Activated CD8-positive, alpha-beta T cell treated with anti-CD3 and anti-CD28 coated beads, Interleukin-2, amount 10 ng/mL, durations not matched to agents 7 days and 5 days (primary cell): ENCODE data around the gene ZNF148. TPM values are rescaled to one million over a fixed set of nuclear protein-coding genes. Genes with fewer than 3 reads are reported as not detected.

ENCODE experiments used
- ATAC-seq: fragments of 150-1000 bp; cut with Tn5 transposase; one replicate; pipeline ENCODE4 v1.10.0; 2021; ENCODE audit warnings: moderate library complexity
- CTCF ChIA-PET: fragments of 350-600 bp; sonication (Branson Sonifier 250); formaldehyde crosslinking; loops from one replicate; lab custom pipeline; 2021; ENCODE audit warnings: antibody characterized with exemption; lab: Charles Lee
- POLR2A ChIA-PET: fragments of 350-600 bp; sonication (Branson Sonifier 250); formaldehyde crosslinking; loops from one replicate; lab custom pipeline; 2021; ENCODE audit warnings: antibody characterized with exemption; lab: Charles Lee
- DNase-seq: peaks from one replicate; pipeline ENCODE4 v3.0.0-alpha.2; 2020
- H3K27ac Mint-ChIP-seq: one replicate; pipeline ENCODE4 v1.8.0; 2021; ENCODE audit warnings: mild to moderate bottlenecking, mixed read lengths
- H3K27me3 Mint-ChIP-seq: one replicate; pipeline ENCODE4 v1.8.0; 2021; ENCODE audit warnings: low read depth, mixed read lengths
- H3K36me3 Mint-ChIP-seq: one replicate; pipeline ENCODE4 v1.8.0; 2021; ENCODE audit warnings: low read depth, mixed read lengths
- H3K4me1 Mint-ChIP-seq: one replicate; pipeline ENCODE4 v1.8.0; 2021; ENCODE audit warnings: low read depth, mixed read lengths
- H3K4me3 Mint-ChIP-seq: one replicate; pipeline ENCODE4 v1.8.0; 2021; ENCODE audit warnings: mild to moderate bottlenecking, mixed read lengths
- H3K9me3 Mint-ChIP-seq: one replicate; pipeline ENCODE4 v1.8.0; 2022; ENCODE audit warnings: mixed read lengths; ENCODE audit not compliant: insufficient read depth
- total RNA-seq, 2 experiments: library from RNA; stranded (reverse); gene quantifications; one replicate each; pipeline ENCODE4 v1.2.3, GENCODE V29; 2021

The ZNF148 gene
- total RNA-seq, 2 experiments from 2014 or later, result 39.1 to 39.6 TPM

DNA sequence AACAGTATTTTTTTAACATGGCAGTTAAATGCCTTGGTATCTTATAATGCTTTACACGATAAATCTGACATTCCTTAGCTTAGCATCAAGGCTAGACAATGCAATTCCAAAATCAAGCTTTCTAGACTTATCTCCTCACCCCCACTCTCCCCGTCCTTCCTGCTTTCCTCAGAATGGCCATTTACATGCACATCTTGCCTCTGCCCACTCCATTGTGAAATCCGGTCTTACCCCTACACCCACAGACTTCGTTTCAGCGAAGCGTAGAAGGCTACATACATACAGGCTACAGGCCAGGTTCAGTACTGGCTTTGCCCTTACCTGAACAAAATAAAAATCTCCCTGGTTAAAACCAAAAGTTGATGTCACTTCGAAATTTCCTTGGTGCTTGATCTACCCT is 104.0 kb downstream of the ZNF148 start:
- CTCF ChIA-PET, result no interaction called here
- Mint-ChIP-seq H3K9me3 (peaks cover 7% of the 10 kb centered on the region), H3K36me3 (peaks cover 44% of the 10 kb centered on the region), H3K27ac (no peak overlapping the region), H3K4me3 (no peak overlapping the region), H3K27me3 (no peaks in the 10 kb centered on the region), H3K4me1 (peaks cover 12% of the 10 kb centered on the region)
- POLR2A ChIA-PET, result interaction anchor here (0.6 kb wide), 1 partner anchor 72 kb away, joined by 3 read pairs; no protein-coding TSS in a partner anchor
- DNase-seq (no peak), ATAC-seq (no peak)

DNA sequence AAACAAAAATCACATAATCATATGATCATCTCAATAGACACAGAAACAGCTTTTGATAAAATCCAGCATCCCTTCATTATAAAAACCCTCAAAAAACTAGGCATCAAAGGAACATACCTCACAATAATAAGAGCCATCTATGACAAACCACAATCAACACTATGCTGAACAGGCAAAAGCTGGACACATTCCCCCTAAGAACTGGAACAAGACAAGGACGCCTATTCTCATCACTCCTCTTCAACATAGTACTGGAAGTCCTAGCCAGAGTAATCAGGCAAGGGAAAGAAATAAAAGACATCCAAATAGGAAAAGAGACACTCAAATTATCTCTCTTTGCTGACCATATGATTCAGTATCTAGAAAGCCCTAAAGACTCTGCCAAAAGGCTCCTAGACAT is 107.7 kb downstream of the ZNF148 start:
- CTCF ChIA-PET, result no interaction called here
- peaks cover 7% of the 10 kb centered on the region for H3K9me3 Mint-ChIP-seq
- H3K36me3 Mint-ChIP-seq, result peaks cover 53% of the 10 kb centered on the region
- ATAC-seq (no peak), DNase-seq (no peak)
- H3K4me1 Mint-ChIP-seq, result peaks cover 15% of the 10 kb centered on the region
- H3K27ac Mint-ChIP-seq, result no peak overlapping the region
- POLR2A ChIA-PET, result interaction anchor here (0.6 kb wide), 1 partner anchor 141 kb away, joined by 5 read pairs; no protein-coding TSS in a partner anchor
- H3K4me3 Mint-ChIP-seq, result no peak overlapping the region
- H3K27me3 Mint-ChIP-seq, result no peaks in the 10 kb centered on the region

DNA sequence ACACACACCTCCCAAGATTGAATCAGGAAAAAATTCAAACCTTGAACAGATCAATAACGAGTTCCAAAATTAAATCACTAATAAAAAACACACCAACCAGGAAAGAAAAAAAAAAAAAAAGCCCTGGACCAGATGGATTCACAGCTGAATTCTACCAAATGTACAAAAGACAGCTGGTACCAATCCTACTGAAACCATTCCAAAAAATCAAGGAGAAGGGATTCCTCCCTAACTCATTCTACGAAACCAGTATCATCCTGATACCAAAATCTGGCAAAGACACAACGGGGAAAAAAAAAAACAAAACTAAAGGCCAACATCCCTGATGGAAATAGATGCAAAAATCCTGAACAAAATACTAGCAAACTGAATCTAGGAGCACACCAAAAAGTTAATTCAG is 108.2 kb downstream of the ZNF148 start:
- peaks cover 15% of the 10 kb centered on the region for H3K4me1 Mint-ChIP-seq
- POLR2A ChIA-PET, result interaction anchor here (0.6 kb wide), 1 partner anchor 142 kb away, joined by 5 read pairs; no protein-coding TSS in a partner anchor
- DNase-seq (no peak), ATAC-seq (no peak)
- no peaks in the 10 kb centered on the region for H3K27me3 Mint-ChIP-seq
- no peak overlapping the region for H3K4me3 Mint-ChIP-seq
- CTCF ChIA-PET, result interaction anchor here (0.6 kb wide), 1 partner anchor 1671 kb away, joined by 3 read pairs; no protein-coding TSS in a partner anchor
- no peak overlapping the region for H3K27ac Mint-ChIP-seq
- peaks cover 52% of the 10 kb centered on the region for H3K36me3 Mint-ChIP-seq
- peaks cover 7% of the 10 kb centered on the region for H3K9me3 Mint-ChIP-seq

DNA sequence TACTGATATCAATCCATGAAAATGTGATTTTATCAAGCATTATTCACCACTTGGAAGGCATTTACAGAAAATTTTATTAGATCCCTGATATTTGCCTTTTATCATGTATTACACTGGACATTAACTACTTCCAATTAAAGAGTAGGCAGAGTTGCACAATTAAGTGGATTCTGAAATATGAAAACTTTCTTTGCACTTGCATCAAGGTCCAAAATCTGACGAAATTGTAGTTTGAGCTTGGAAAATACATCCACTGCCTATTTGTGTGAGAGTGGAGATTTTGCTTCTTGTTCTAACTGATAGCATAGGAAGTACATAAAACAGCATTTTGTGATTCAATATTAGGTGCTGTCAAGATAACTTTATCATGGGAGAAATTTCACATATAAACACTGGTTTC is 113.0 kb downstream of the ZNF148 start:
- ChIA-PET CTCF (interaction anchor here (0.9 kb wide), 1 partner anchor 10 kb away, joined by 3 read pairs; no protein-coding TSS in a partner anchor), POLR2A (interaction anchor here (0.6 kb wide), 1 partner anchor 346 kb away, joined by 3 read pairs; no protein-coding TSS in a partner anchor)
- Mint-ChIP-seq H3K27me3 (no peaks in the 10 kb centered on the region), H3K4me3 (no peak overlapping the region), H3K9me3 (peaks cover 11% of the 10 kb centered on the region), H3K4me1 (peaks cover 12% of the 10 kb centered on the region), H3K27ac (no peak overlapping the region), H3K36me3 (peaks cover 33% of the 10 kb centered on the region)
- ATAC-seq (no peak), DNase-seq (no peak)

DNA sequence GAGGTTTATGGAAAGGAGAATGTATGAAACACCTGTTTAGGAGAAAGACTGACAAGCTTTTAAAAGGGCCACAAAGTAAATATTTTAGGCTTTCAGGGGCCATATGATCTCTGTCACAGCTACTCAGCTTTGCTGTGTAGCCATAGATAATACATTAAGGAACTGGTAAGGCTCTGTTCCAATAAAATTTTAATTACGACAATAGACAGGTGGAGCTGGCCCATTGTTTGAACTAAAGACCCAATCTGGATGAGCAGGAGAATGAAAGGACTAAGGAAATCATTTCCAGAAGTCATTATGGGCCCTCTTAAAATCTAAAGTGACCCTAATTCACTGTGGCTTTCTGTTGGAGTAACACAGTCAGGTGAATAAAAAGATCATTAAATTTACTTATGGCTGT is 114.1 kb downstream of the ZNF148 start:
- DNase-seq (no peak), ATAC-seq (no peak)
- Mint-ChIP-seq H3K4me3 (no peak overlapping the region), H3K27me3 (no peaks in the 10 kb centered on the region), H3K9me3 (peaks cover 11% of the 10 kb centered on the region), H3K4me1 (peaks cover 2% of the 10 kb centered on the region), H3K36me3 (peaks cover 31% of the 10 kb centered on the region), H3K27ac (no peak overlapping the region)
- POLR2A ChIA-PET, result no interaction called here
- CTCF ChIA-PET, result interaction anchor here (1.0 to 1.5 kb wide), 4 partner anchors 12 to 360 kb away, joined by 3 to 5 read pairs (median 4); no protein-coding TSS in a partner anchor

DNA sequence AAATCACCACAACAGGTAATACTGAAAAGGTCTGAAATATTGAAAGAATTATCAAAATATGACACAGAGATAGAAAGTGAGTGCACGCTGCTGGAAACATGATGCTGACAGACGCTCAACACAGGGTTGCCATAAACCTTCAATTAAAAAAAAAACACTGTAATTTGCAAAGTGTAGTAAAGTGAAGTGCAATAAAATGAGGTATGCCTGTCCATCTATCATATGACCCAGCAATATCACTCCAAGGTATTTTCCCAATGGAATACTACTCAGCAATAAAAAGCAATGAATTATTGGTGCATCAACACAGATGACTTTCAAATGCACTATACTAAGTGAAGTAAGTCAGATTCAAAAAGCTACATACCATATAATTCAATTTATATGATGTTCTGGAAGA is 115.0 kb downstream of the ZNF148 start:
- CTCF ChIA-PET, result interaction anchor here (1.0 to 1.5 kb wide), 4 partner anchors 13 to 359 kb away, joined by 3 to 5 read pairs (median 4); no protein-coding TSS in a partner anchor

DNA sequence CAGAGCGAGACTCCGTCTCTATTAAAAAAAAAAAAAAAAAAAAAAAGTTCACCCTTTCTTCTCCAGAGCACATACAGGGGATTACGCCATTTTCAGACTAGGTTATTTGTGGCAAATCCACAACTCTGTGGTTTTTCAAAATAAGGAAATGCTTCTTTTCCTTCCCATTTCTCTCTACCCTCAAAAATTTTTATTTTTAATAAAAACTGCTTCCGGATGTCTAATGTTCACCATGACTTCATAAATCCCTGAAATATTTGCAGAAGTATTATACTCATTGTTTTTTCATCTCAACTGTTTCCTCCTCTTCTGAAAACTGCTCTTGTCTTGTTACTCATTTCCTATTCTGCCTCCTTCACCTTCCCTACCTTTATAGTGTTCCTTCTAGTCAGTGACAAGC is 117.6 kb downstream of the ZNF148 start:
- DNase-seq (no peak), ATAC-seq (no peak)
- CTCF ChIA-PET, result no interaction called here
- H3K4me1 Mint-ChIP-seq, result no peaks in the 10 kb centered on the region
- no peak overlapping the region for H3K27ac Mint-ChIP-seq
- H3K27me3 Mint-ChIP-seq, result no peaks in the 10 kb centered on the region
- POLR2A ChIA-PET, result no interaction called here
- H3K36me3 Mint-ChIP-seq, result peaks cover 24% of the 10 kb centered on the region
- no peak overlapping the region for H3K4me3 Mint-ChIP-seq
- H3K9me3 Mint-ChIP-seq, result peaks cover 11% of the 10 kb centered on the region

More for the DNA sequence above, 115.0 kb downstream of the ZNF148 start:
- Mint-ChIP-seq H3K9me3 (peaks cover 11% of the 10 kb centered on the region), H3K4me1 (no peaks in the 10 kb centered on the region), H3K36me3 (peaks cover 27% of the 10 kb centered on the region), H3K27me3 (no peaks in the 10 kb centered on the region), H3K4me3 (no peak overlapping the region), H3K27ac (no peak overlapping the region)
- ATAC-seq (no peak), DNase-seq (no peak)
- POLR2A ChIA-PET, result no interaction called here

DNA sequence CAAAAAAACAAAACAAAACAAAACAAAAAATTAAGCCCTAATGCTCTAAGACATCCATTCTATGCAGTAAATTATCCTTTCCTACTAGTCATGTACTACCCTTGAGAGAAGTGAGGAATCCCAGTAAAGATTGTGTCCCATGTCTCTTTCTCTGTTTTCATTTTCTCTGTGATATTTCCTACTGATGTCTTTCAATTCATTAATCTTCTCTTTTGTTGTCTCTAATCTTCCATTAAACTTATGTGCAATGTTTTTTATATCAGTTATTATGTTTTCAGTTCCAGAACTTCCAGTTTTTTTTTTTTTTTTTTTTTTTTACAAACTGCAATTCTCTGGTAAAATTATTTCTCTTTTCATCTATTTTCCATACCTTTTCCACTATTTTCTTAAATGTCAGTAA is 118.5 kb downstream of the ZNF148 start:
- Mint-ChIP-seq H3K27ac (no peak overlapping the region), H3K9me3 (peaks cover 11% of the 10 kb centered on the region), H3K27me3 (no peaks in the 10 kb centered on the region), H3K4me3 (no peak overlapping the region), H3K36me3 (peaks cover 25% of the 10 kb centered on the region), H3K4me1 (no peaks in the 10 kb centered on the region)
- no peak for DNase-seq
- POLR2A ChIA-PET, result no interaction called here
- ATAC-seq, result no peak
- CTCF ChIA-PET, result no interaction called here

DNA sequence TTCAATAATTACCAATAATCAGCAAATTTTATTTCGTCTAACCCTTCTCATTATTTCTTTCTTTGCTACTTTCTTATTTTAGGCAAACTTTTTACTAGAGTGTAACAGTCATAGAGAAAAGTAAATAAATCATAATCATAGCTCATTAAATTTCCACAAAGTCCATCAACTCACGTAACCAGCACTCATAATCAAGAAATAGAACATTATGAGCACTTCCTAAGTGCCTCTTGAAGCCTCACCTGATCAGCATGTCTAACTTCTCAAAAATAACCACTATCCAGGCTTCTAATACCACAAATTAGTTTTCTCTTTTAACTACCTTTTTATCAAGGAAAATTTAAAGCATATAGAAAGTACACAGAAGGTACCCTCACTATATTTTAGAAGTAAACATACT is 124.2 kb downstream of the ZNF148 start:
- H3K9me3 Mint-ChIP-seq, result no peaks in the 10 kb centered on the region
- ChIA-PET POLR2A (no interaction called here), CTCF (no interaction called here)
- DNase-seq, result no peak
- H3K36me3 Mint-ChIP-seq, result peaks cover 17% of the 10 kb centered on the region
- no peaks in the 10 kb centered on the region for H3K27me3 Mint-ChIP-seq
- no peak overlapping the region for H3K4me3 Mint-ChIP-seq
- ATAC-seq, result no peak
- no peaks in the 10 kb centered on the region for H3K4me1 Mint-ChIP-seq
- H3K27ac Mint-ChIP-seq, result no peak overlapping the region

DNA sequence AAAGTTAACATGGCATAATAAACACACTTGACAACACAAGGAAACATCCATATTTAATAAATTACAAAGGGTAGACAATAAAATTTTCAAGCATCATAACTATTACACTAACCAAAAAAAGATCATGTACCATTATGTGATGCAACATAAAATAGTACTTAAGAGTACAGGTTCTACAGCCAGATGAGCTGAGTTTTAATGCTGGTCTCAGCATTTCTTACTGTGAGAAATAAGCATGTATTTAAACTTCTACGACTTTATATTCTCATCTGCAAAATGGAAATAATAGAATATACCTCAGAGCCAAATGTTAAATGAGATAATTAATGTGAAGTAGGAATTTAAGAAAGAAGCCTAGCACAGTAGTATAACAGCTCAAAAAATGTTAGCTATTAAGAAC is 128.9 kb downstream of the ZNF148 start:
- ChIA-PET CTCF (no interaction called here), POLR2A (no interaction called here)

DNA sequence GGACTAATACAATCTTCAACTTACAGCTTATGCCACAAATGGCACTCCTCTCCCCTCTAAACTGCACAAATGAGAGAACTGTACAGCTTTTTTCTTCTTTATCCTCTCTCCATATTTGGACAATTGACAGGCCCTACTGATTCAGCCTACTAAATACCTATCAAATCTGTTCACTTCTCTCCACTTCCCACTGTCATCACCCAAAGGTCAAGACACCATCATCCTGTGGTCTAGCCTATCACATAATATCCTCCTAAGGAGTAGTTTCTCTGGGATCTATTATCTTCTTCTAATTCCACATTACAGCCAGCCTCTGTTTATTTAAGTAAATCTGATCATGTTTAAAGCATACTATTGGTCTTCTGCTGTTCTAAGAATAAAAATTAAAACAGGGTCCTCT is 129.6 kb downstream of the ZNF148 start:
- ChIA-PET POLR2A (no interaction called here), CTCF (no interaction called here)
- H3K4me1 Mint-ChIP-seq, result peaks cover 4% of the 10 kb centered on the region
- H3K4me3 Mint-ChIP-seq, result no peak overlapping the region
- ATAC-seq (no peak), DNase-seq (no peak)
- no peaks in the 10 kb centered on the region for H3K27me3 Mint-ChIP-seq
- H3K27ac Mint-ChIP-seq, result no peak overlapping the region
- H3K9me3 Mint-ChIP-seq, result no peaks in the 10 kb centered on the region
- peaks cover 18% of the 10 kb centered on the region for H3K36me3 Mint-ChIP-seq

More for the DNA sequence above, 128.9 kb downstream of the ZNF148 start:
- Mint-ChIP-seq H3K4me1 (no peaks in the 10 kb centered on the region), H3K9me3 (no peaks in the 10 kb centered on the region), H3K36me3 (peaks cover 18% of the 10 kb centered on the region), H3K27me3 (no peaks in the 10 kb centered on the region), H3K27ac (no peak overlapping the region), H3K4me3 (no peak overlapping the region)
- ATAC-seq (no peak), DNase-seq (no peak)

DNA sequence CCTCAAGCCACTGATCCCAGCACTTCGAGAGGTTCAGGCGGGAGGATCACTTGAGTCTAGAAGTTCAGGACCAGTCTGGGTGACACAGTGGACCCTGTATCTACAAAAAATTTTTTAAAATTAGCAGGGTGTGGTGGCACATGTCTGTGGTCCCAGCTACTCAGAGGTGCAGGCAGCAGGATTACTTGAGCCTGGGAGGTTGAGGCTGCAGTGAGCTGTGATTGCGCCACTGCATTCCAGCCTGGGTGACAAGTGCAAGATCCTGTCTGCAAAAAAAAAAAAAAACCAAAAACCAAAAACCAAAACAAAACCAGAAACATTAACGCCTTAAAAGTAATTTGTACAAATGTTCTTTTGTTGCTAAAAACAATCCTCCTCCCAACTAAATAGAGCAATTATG is 134.6 kb downstream of the ZNF148 start:
- DNase-seq (no peak), ATAC-seq (no peak)
- Mint-ChIP-seq H3K9me3 (no peaks in the 10 kb centered on the region), H3K27me3 (no peaks in the 10 kb centered on the region), H3K27ac (no peak overlapping the region), H3K4me1 (peaks cover 4% of the 10 kb centered on the region), H3K36me3 (peaks cover 26% of the 10 kb centered on the region), H3K4me3 (no peak overlapping the region)
- ChIA-PET POLR2A (no interaction called here), CTCF (no interaction called here)
